HCT116 (cell line): ENCODE results near the gene FAM53A. TPM values are rescaled to one million over a fixed set of nuclear protein-coding genes. Genes with fewer than 3 reads are reported as not detected.

Experiments
- ATAC-seq: fragments of 200-7000 bp; cut with Tn5 transposase; 2 replicates; pipeline ENCODE4 v1.9.1; 2020; ENCODE audit warnings: mild to moderate bottlenecking, moderate library complexity
- BruUV-seq: library from RNA; stranded (reverse); fragments of 400-500 nt; replicated peaks from 2 replicates; lab custom pipeline; 2021; lab: Mats Ljungman, UMichigan
- CTCF ChIA-PET: fragments of 300-600 bp; sonication (Branson Sonifier 250); formaldehyde crosslinking; loops from one replicate; lab custom pipeline; 2021; ENCODE audit warnings: antibody characterized with exemption; lab: Charles Lee
- POLR2A ChIA-PET: fragments of 300-600, 350-600 bp; sonication (Branson Sonifier 250); formaldehyde crosslinking; loops from one replicate; lab custom pipeline; 2021; ENCODE audit warnings: antibody characterized with exemption; lab: Charles Lee
- RAD21 ChIA-PET, 2 experiments: fragments of 300-600 bp; sonication (Branson Sonifier 250); formaldehyde crosslinking; loops; one replicate each; lab custom pipeline; 2023; ENCODE audit warnings: low total read pairs in 2 of 2; ENCODE audit not compliant: uncharacterized antibody in 2 of 2, unreplicated experiment in 2 of 2, low non-redundant PET in 1 of 2; lab: Charles Lee
- DNase-seq: peaks from one replicate; pipeline ENCODE4 v3.0.0-alpha.2; 2010; ENCODE audit warnings: low read depth, low spot score
- H2AFZ ChIP-seq: fragments of 200-600 bp; shearing (Covaris generic), sonication (generic); 2 replicates; pipeline ENCODE4 v1.6.1; 2017; ENCODE audit warnings: low read depth, mixed run types, mixed read lengths, antibody characterized with exemption, low read length; ENCODE audit not compliant: poor library complexity, severe bottlenecking
- H3K27ac ChIP-seq: 2 replicates; pipeline ENCODE4 v1.5.1; 2012; ENCODE audit warnings: low read depth, low read length
- H3K27me3 ChIP-seq: fragments of 200-600 bp; sonication (generic); 2 replicates; pipeline ENCODE4 v1.6.1; 2016; ENCODE audit warnings: mixed run types, low read length, mixed read lengths; ENCODE audit not compliant: insufficient read depth
- H3K36me3 ChIP-seq, 2 experiments: fragments of 200-500 bp in 1 of 2; fragments of 200-600 bp in 1 of 2; sonication (Bioruptor generic) in 1 of 2; sonication (generic) in 1 of 2; 2 replicates each; pipeline versions ENCODE4 v1.5.1 to v1.6.1; 2014 to 2016; ENCODE audit warnings: low read length in 2 of 2, inconsistent platforms in 1 of 2, mixed read lengths in 1 of 2, mixed run types in 1 of 2; ENCODE audit not compliant: insufficient read depth in 2 of 2, control insufficient read depth in 1 of 2
- H3K4me1 ChIP-seq, 2 experiments: fragments of 200-600 bp in 1 of 2; sonication (generic) in 1 of 2; 2 replicates each; pipeline versions ENCODE4 v1.5.1 to v1.6.1; 2012 to 2017; ENCODE audit warnings: low read length in 2 of 2, inconsistent platforms in 1 of 2, mild to moderate bottlenecking in 1 of 2, mixed read lengths in 1 of 2, mixed run types in 1 of 2, moderate library complexity in 1 of 2; ENCODE audit not compliant: insufficient read depth in 2 of 2, control insufficient read depth in 1 of 2
- H3K4me2 ChIP-seq: fragments of 200-600 bp; sonication (generic); 2 replicates; pipeline ENCODE4 v1.6.1; 2017; ENCODE audit warnings: mixed run types, low read length, mixed read lengths
- H3K4me3 ChIP-seq, 2 experiments: fragments of 200-600 bp in 1 of 2; sonication (generic) in 1 of 2; replicated peaks in 1 of 2; 2 replicates each; pipeline ENCODE4 v1.5.1; 2011 to 2016; ENCODE audit warnings: low read length in 2 of 2, control low read depth in 1 of 2, low read depth in 1 of 2, mild to moderate bottlenecking in 1 of 2, mixed read lengths in 1 of 2, mixed run types in 1 of 2
- H3K79me2 ChIP-seq: fragments of 200-600 bp; sonication (generic); 2 replicates; pipeline ENCODE4 v1.6.1; 2017; ENCODE audit warnings: mild to moderate bottlenecking, mixed run types, low read length, moderate library complexity, mixed read lengths; ENCODE audit not compliant: insufficient read depth
- H3K9ac ChIP-seq: fragments of 200-600 bp; sonication (generic); 2 replicates; pipeline ENCODE4 v1.6.1; 2016; ENCODE audit warnings: low read length, mixed read lengths
- H3K9me2 ChIP-seq: fragments of 200-600 bp; sonication (generic), shearing (Covaris generic); 2 replicates; pipeline ENCODE4 v1.6.1; 2017; ENCODE audit warnings: mixed run types, mild to moderate bottlenecking, moderate library complexity; ENCODE audit not compliant: insufficient read depth
- H3K9me3 ChIP-seq, 2 experiments: fragments of 200-500 bp in 1 of 2; fragments of 200-600 bp in 1 of 2; sonication (Bioruptor generic) in 1 of 2; sonication (generic) in 1 of 2; 2 replicates each; pipeline ENCODE4 v1.6.1; 2014 to 2017; ENCODE audit warnings: low read length in 2 of 2, mixed read lengths in 2 of 2, inconsistent platforms in 1 of 2, low read depth in 1 of 2, mild to moderate bottlenecking in 1 of 2, mixed run types in 1 of 2, moderate library complexity in 1 of 2; ENCODE audit not compliant: control insufficient read depth in 1 of 2, insufficient read depth in 1 of 2
- H4K20me1 ChIP-seq: fragments of 200-600 bp; sonication (generic), shearing (Covaris generic); 2 replicates; pipeline ENCODE4 v1.6.1; 2017; ENCODE audit warnings: mixed run types, mild to moderate bottlenecking, moderate library complexity; ENCODE audit not compliant: insufficient read depth
- EGR1 ChIP-seq: IDR thresholded peaks from 2 replicates; pipeline ENCODE4 v1.6.1; 2012; ENCODE audit warnings: low read depth
- ELF1 ChIP-seq: IDR thresholded peaks from 2 replicates; pipeline ENCODE4 v1.6.1; 2012; ENCODE audit warnings: low read depth, borderline replicate concordance
- REST ChIP-seq: IDR thresholded peaks from 2 replicates; pipeline ENCODE4 v1.6.1; 2012; ENCODE audit warnings: low read depth
- SRF ChIP-seq: IDR thresholded peaks from 2 replicates; pipeline ENCODE4 v1.6.1; 2012; ENCODE audit warnings: low read depth
- TCF7L2 ChIP-seq: IDR thresholded peaks from 2 replicates; pipeline ENCODE4 v1.7.0; 2011; ENCODE audit warnings: borderline replicate concordance, inconsistent platforms; ENCODE audit not compliant: insufficient read depth, insufficient read length; ENCODE audit errors: extremely low read depth
- intact Hi-C: fragments of 100-400 bp; cut with micrococcal nuclease; formaldehyde crosslinking; loops from 2 replicates; pipeline ENCODE4 v1.10.0; 2022
- total RNA-seq: library from RNA; stranded (reverse); gene quantifications from one replicate; pipeline ENCODE4 v1.2.1, GENCODE V29; 2021; ENCODE audit not compliant: unreplicated experiment
- TF ChIP-seq, protein P1 (sequence below), 3 experiments: fragments of 200-600 bp in 1 of 3; sonication (generic) in 1 of 3; IDR thresholded peaks in 2 of 3; conservative IDR thresholded peaks in 1 of 3; 2 replicates each; pipeline ENCODE4 v1.5.1; 2012 to 2017; ENCODE audit warnings: low read depth in 2 of 3, low read length in 2 of 3, antibody characterized with exemption in 1 of 3, borderline replicate concordance in 1 of 3, control low read depth in 1 of 3, mild to moderate bottlenecking in 1 of 3, mixed read lengths in 1 of 3, mixed run types in 1 of 3, moderate library complexity in 1 of 3; ENCODE audit not compliant: insufficient read depth in 1 of 3

Gene FAM53A
- total RNA-seq, 1 experiment from 2014 or later = 1.1 TPM

DNA sequence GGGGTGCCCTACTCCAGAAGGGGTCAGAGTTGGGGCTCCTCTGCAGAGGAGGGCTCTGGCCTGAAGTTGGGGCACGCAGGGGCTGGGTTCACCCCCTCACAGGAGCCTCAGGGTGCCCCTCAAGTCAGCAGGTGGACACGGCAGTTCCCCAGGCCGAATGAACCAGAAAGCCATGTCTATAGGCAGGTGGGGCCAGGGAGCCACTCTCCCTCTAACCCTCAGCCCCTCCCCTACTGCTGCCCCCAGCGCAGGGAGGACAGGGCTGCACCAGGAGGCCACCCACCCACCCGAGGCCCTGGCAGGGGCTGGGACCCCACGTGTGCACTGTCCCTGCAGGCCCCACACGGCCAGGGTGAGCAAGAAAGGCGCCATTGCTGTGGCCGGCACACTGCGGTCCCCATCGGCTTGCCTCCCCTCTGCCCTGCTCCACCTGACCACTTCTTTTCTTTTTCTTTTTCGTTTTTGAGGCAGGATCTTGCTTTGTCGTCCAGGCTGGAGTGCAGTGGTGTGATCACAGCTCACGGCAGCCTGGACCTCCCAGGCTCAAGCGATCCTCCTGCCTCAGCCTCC, 83.8 kb downstream of the FAM53A start:
- CTCF ChIA-PET = no interaction called here
- Histone ChIP-seq H3K4me2 (no peak overlapping the region), H3K27ac (no peak overlapping the region), H3K27me3 (no peaks in the 10 kb centered on the region)
- BruUV-seq = no TSS peak
- no peak for TF ChIP-seq EGR1
- TF ChIP-seq, protein P1, sequence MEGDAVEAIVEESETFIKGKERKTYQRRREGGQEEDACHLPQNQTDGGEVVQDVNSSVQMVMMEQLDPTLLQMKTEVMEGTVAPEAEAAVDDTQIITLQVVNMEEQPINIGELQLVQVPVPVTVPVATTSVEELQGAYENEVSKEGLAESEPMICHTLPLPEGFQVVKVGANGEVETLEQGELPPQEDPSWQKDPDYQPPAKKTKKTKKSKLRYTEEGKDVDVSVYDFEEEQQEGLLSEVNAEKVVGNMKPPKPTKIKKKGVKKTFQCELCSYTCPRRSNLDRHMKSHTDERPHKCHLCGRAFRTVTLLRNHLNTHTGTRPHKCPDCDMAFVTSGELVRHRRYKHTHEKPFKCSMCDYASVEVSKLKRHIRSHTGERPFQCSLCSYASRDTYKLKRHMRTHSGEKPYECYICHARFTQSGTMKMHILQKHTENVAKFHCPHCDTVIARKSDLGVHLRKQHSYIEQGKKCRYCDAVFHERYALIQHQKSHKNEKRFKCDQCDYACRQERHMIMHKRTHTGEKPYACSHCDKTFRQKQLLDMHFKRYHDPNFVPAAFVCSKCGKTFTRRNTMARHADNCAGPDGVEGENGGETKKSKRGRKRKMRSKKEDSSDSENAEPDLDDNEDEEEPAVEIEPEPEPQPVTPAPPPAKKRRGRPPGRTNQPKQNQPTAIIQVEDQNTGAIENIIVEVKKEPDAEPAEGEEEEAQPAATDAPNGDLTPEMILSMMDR (IDR thresholded peaks at IDR 0.05 in 2 of 3, conservative IDR thresholded peaks at IDR 0.05 in 1 of 3; ENCODE audit: borderline replicate concordance in 1 of 3, insufficient read depth in 1 of 3, low read depth in 2 of 3, low read length in 2 of 3) = no peak
- TF ChIP-seq REST = no peak
- TF ChIP-seq SRF = no peak
- TF ChIP-seq ELF1 = no peak
- TF ChIP-seq TCF7L2 = no peak
- TF ChIP-seq, all 23 proteins: peak for 0
- ChIA-PET RAD21 (no interaction called here), POLR2A (no interaction called here)
- Histone ChIP-seq H3K9me3 (no peaks in the 10 kb centered on the region), H3K79me2 (no peaks in the 10 kb centered on the region), H4K20me1 (no peaks in the 10 kb centered on the region), H3K4me1 (peaks cover 3 to 16% of the 10 kb centered on the region in 2 experiments; a peak in 3 of 4 replicates), H3K9me2 (no peaks in the 10 kb centered on the region), H3K36me3 (no peaks in the 10 kb centered on the region), H3K4me3 (no peak overlapping the region), H3K9ac (no peak overlapping the region), H2AFZ (no peak overlapping the region)
- DNase-seq (no peak), ATAC-seq (no peak)
- intact Hi-C loops = no loop called here
